ENCODE data around the gene DMXL2. TPM values are rescaled to one million over a fixed set of nuclear protein-coding genes. Genes with fewer than 3 reads are reported as not detected.

Gene DMXL2
- total and polyA plus RNA-seq, 9 of the 15 experiments (the other 6 are each of a cell fraction or from before 2014, with no cell fraction given), result 9.3 to 57.7 (median 30.7) TPM

GRCh38 chr15:51493892-51494291 lies 128.7 kb downstream of the DMXL2 start:
- Histone ChIP-seq H3K4me2 (ENCODE audit: insufficient read depth, low read length) (no peak overlapping the region), H3K9me3 (replicated peaks; ENCODE audit: control insufficient read depth, insufficient read depth, low read depth, low read length) (no peaks in the 10 kb centered on the region), H2AFZ (ENCODE audit: low read depth, low read length) (no peak overlapping the region), H3K36me3 (ENCODE audit: control insufficient read depth, insufficient read depth, low read length) (peaks cover 32% of the 10 kb centered on the region), H3K4me3 (no peak overlapping the region), H3K9ac (ENCODE audit: insufficient read depth in 1 of 2, low read depth in 2 of 2, low read length in 2 of 2) (no peak overlapping the region), H3K27ac (ENCODE audit: extremely low read depth, low read depth, low read length) (no peak overlapping the region), H4K20me1 (replicated peaks; ENCODE audit: control insufficient read depth, insufficient read depth, low read length) (no peaks in the 10 kb centered on the region), H3K27me3 (ENCODE audit: control insufficient read depth in 2 of 2, insufficient read depth in 2 of 2, low read length in 2 of 2) (no peaks in the 10 kb centered on the region), H3K4me1 (replicated peaks in 1 of 2; ENCODE audit: control insufficient read depth in 2 of 2, insufficient read depth in 2 of 2, low read length in 2 of 2) (no peaks in the 10 kb centered on the region), H3K9me1 (ENCODE audit: control insufficient read depth, insufficient read depth, low read length) (no peaks in the 10 kb centered on the region), H3K79me2 (ENCODE audit: control insufficient read depth, insufficient read depth, low read length) (no peaks in the 10 kb centered on the region)
- ATAC-seq, result no peak
- ChIA-PET CTCF (ENCODE audit: low intra/inter-chr PET ratio) (no interaction called here), POLR2A (no interaction called here)
- 100% methylated on average over 2 of the region's 2 CpGs for WGBS (ENCODE audit: insufficient coverage, low coverage, missing lambda C conversion rate)
- no peak for DNase-seq (ENCODE audit: extremely low read depth in 1 of 4, low spot score in 3 of 4)
- TF ChIP-seq MTF1 (CRISPR knock-in tag; IDR thresholded peaks at IDR 0.05; ENCODE audit: borderline replicate concordance) (no peak), ZNF444 (CRISPR knock-in tag; IDR thresholded peaks at IDR 0.05) (no peak), SMARCA4 (IDR thresholded peaks at IDR 0.05) (no peak), HES1 (IDR thresholded peaks at IDR 0.05; ENCODE audit: low read depth) (no peak), SREBF2 (CRISPR knock-in tag; IDR thresholded peaks at IDR 0.05) (no peak), NR3C1 (CRISPR knock-in tag; IDR thresholded peaks at IDR 0.05) (no peak), CUX1 (CRISPR knock-in tag; IDR thresholded peaks at IDR 0.05) (no peak), HNRNPH1 (optimal IDR thresholded peaks at IDR 0.05; ENCODE audit: low read depth, low read length) (no peak), NR1H2 (CRISPR knock-in tag; IDR thresholded peaks at IDR 0.05) (no peak), SNRNP70 (optimal IDR thresholded peaks at IDR 0.05; ENCODE audit: low read depth, low read length) (no peak)
- intact Hi-C loops (cut with micrococcal nuclease) (no loop called here), in situ Hi-C loops (cut with MboI) (no loop called here)
- BruUV-seq (replicated peaks), result no TSS peak
- FAIRE-seq, result no peak
